PC-9 (cell line): Measurements from ENCODE around the gene PAX8. TPM values are rescaled to one million over a fixed set of nuclear protein-coding genes. Genes with fewer than 3 reads are reported as not detected.

Experiments
- BruUV-seq: library from RNA; stranded (reverse); fragments of 400-500 nt; replicated peaks from 2 replicates; lab custom pipeline; 2021; lab: Mats Ljungman, UMichigan
- CTCF ChIA-PET: fragments of 300-600 bp; sonication (Branson Sonifier 250); formaldehyde crosslinking; loops from one replicate; lab custom pipeline; 2022; ENCODE audit warnings: antibody characterized with exemption; lab: Charles Lee
- POLR2A ChIA-PET: fragments of 300-600 bp; sonication (Branson Sonifier 250); formaldehyde crosslinking; loops from one replicate; lab custom pipeline; 2022; ENCODE audit warnings: antibody characterized with exemption; ENCODE audit not compliant: unreplicated experiment; lab: Charles Lee
- DNase-seq, 2 experiments: peaks; one replicate each; pipeline versions ENCODE4 v3.0.0 to v3.0.0-alpha.2; 2015 to 2022; ENCODE audit warnings: mixed read lengths in 1 of 2
- H2AFZ ChIP-seq: fragments of 200-600 bp; sonication (generic); 2 replicates; pipeline ENCODE4 v1.8.1; 2017; ENCODE audit warnings: antibody characterized with exemption
- H3F3A ChIP-seq: fragments of 200-600 bp; sonication (generic); 2 replicates; pipeline ENCODE4 v1.8.1; 2017; ENCODE audit warnings: antibody characterized with exemption, mild to moderate bottlenecking, low read depth; ENCODE audit not compliant: insufficient read depth
- H3K27ac ChIP-seq: fragments of 200-600 bp; sonication (generic); 2 replicates; pipeline ENCODE4 v1.6.1; 2016; ENCODE audit warnings: mixed run types
- H3K27me3 ChIP-seq: fragments of 200-600 bp; sonication (generic); 2 replicates; pipeline ENCODE4 v1.6.1; 2016; ENCODE audit warnings: low read depth, mixed run types; ENCODE audit not compliant: insufficient read depth
- H3K36me3 ChIP-seq: fragments of 200-600 bp; sonication (generic); 2 replicates; pipeline ENCODE4 v1.6.1; 2016; ENCODE audit warnings: low read depth, mixed run types
- H3K4me1 ChIP-seq: fragments of 200-600 bp; sonication (generic); replicated peaks from 2 replicates; pipeline ENCODE4 v1.6.1; 2016; ENCODE audit warnings: mixed run types; ENCODE audit not compliant: insufficient read depth
- H3K4me2 ChIP-seq: fragments of 200-600 bp; sonication (generic); 2 replicates; pipeline ENCODE4 v1.6.1; 2017; ENCODE audit warnings: mixed run types
- H3K4me3 ChIP-seq: fragments of 200-600 bp; sonication (generic); 2 replicates; pipeline ENCODE4 v1.6.1; 2016; ENCODE audit warnings: mixed run types
- H3K79me2 ChIP-seq: fragments of 200-600 bp; sonication (generic); 2 replicates; pipeline ENCODE4 v1.6.1; 2017; ENCODE audit warnings: low read depth, mixed run types
- H3K9me2 ChIP-seq: fragments of 200-600 bp; sonication (generic); 2 replicates; pipeline ENCODE4 v1.8.1; 2017; ENCODE audit warnings: mild to moderate bottlenecking; ENCODE audit not compliant: insufficient read depth
- H3K9me3 ChIP-seq: fragments of 200-600 bp; sonication (generic); 2 replicates; pipeline ENCODE4 v1.8.1; 2016; ENCODE audit warnings: low read depth; ENCODE audit not compliant: insufficient read depth
- H4K20me1 ChIP-seq: fragments of 200-600 bp; sonication (generic); 2 replicates; pipeline ENCODE4 v1.8.1; 2017; ENCODE audit not compliant: insufficient read depth
- EZH2 ChIP-seq: fragments of 200-600 bp; sonication (generic); IDR thresholded peaks from 2 replicates; pipeline ENCODE4 v1.8.0; 2017; ENCODE audit warnings: antibody characterized with exemption, low read depth
- intact Hi-C: fragments of 100-400 bp; cut with micrococcal nuclease; formaldehyde crosslinking; loops from one replicate; pipeline ENCODE4 v1.10.0; 2022; ENCODE audit not compliant: unreplicated experiment
- total RNA-seq: library from RNA; stranded (reverse); gene quantifications from 2 replicates; pipeline ENCODE4 v1.2.3, GENCODE V29; 2021
- TF ChIP-seq, protein P1 (sequence below): fragments of 200-600 bp; sonication (generic); conservative IDR thresholded peaks from 2 replicates; pipeline ENCODE4 v1.6.1; 2017; ENCODE audit warnings: mixed run types, antibody characterized with exemption, mild to moderate bottlenecking, moderate library complexity

PAX8 gene
- total RNA-seq, 1 experiment from 2014 or later = 5.8 TPM

DNA sequence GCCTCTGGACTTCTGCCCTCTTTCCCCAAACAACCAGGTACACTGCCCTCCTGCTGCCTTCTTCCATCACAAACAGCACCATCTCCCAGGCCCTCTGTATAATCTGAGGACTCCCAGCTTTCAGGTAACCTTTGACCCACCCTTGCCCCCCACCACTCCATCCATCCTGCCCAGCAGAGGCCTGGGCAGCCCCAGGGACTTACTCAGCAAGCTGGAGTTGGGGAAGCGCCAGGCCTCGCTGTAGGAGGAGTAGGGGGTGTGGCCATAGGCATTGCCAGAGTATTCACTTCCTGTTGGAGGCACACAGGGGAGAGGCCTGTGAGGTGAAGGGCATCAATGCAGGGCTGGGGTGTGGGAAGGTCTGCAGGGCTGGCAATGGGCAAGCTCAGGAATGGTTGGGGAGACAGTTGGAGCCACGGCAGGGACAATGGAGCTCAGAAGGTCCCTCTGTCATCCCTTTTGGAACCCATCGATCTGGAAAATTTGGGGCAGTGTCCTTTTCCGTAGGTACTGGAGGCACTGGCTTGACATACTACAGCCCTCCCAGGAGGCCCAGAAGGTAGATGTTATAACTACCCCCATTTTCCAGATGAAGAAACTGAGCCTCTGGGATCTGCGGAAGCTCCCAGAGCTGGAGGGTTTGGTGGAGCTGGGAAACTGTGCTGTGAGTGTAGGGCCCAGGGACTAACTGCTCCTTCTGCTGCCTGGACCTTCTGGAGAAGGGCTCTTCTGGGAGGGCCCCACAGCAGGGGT is 58.7 kb downstream of the PAX8 start:
- H3K9me2 ChIP-seq = no peaks in the 10 kb centered on the region
- H4K20me1 ChIP-seq = no peaks in the 10 kb centered on the region
- BruUV-seq = no TSS peak
- H3K36me3 ChIP-seq = no peaks in the 10 kb centered on the region
- POLR2A ChIA-PET = interaction anchor here (1.0 kb wide), 1 partner anchor 15 kb away, joined by 5 read pairs; no protein-coding TSS in a partner anchor
- no peak overlapping the region for H3K4me2 ChIP-seq
- H3K27ac ChIP-seq = no peak overlapping the region
- H3F3A ChIP-seq = peaks cover 5% of the 10 kb centered on the region; the same call in 1 of the 2 replicates
- no peak overlapping the region for H3K4me3 ChIP-seq
- no peak overlapping the region for H2AFZ ChIP-seq
- DNase-seq = peak in 1 of 2 experiments; percentile 17
- peaks cover 3% of the 10 kb centered on the region; the same call in 1 of the 2 replicates for H3K4me1 ChIP-seq
- H3K9me3 ChIP-seq = no peaks in the 10 kb centered on the region
- CTCF ChIA-PET = no interaction called here
- TF ChIP-seq, protein P1, sequence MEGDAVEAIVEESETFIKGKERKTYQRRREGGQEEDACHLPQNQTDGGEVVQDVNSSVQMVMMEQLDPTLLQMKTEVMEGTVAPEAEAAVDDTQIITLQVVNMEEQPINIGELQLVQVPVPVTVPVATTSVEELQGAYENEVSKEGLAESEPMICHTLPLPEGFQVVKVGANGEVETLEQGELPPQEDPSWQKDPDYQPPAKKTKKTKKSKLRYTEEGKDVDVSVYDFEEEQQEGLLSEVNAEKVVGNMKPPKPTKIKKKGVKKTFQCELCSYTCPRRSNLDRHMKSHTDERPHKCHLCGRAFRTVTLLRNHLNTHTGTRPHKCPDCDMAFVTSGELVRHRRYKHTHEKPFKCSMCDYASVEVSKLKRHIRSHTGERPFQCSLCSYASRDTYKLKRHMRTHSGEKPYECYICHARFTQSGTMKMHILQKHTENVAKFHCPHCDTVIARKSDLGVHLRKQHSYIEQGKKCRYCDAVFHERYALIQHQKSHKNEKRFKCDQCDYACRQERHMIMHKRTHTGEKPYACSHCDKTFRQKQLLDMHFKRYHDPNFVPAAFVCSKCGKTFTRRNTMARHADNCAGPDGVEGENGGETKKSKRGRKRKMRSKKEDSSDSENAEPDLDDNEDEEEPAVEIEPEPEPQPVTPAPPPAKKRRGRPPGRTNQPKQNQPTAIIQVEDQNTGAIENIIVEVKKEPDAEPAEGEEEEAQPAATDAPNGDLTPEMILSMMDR = no peak
- no peak for TF ChIP-seq EZH2
- H3K27me3 ChIP-seq = no peaks in the 10 kb centered on the region
- intact Hi-C loops = no loop called here
- H3K79me2 ChIP-seq = no peaks in the 10 kb centered on the region

DNA sequence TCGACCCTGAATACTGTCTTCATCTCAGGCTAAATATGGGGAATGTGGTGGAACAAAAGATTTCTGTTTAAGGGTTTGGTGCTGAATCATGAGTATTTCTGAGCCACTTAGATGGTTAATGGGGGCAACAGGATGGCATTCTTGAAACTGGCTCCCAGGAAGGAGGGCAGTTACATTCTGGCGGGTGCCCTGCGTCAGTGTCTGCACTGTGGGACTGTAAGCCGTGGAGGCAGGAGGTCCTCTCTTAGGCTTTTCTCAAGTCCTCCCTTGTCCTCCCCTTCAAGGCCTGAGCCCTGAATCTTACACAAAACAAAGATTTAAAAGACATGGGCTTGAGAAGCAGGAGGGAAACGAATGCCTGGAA is 59.2 kb downstream of the PAX8 start:
- ChIA-PET CTCF (interaction anchor here (0.5 kb wide), 1 partner anchor 278 kb away, joined by 15 read pairs; no protein-coding TSS in a partner anchor), POLR2A (no interaction called here)
- intact Hi-C loops = no loop called here
- Histone ChIP-seq H3K36me3 (no peaks in the 10 kb centered on the region), H3K4me3 (no peak overlapping the region), H3K27ac (no peak overlapping the region), H3K4me2 (no peak overlapping the region), H3K9me2 (no peaks in the 10 kb centered on the region), H3K9me3 (no peaks in the 10 kb centered on the region), H3K4me1 (no peaks in the 10 kb centered on the region), H3K27me3 (no peaks in the 10 kb centered on the region), H2AFZ (no peak overlapping the region), H4K20me1 (no peaks in the 10 kb centered on the region), H3F3A (0 out of 2 replicates have a peak, but pooled peaks cover 3% of the 10 kb centered on the region), H3K79me2 (no peaks in the 10 kb centered on the region)
- no peak for DNase-seq
- BruUV-seq = no TSS peak
- no peak for TF ChIP-seq EZH2
- TF ChIP-seq, protein P1 = no peak

DNA sequence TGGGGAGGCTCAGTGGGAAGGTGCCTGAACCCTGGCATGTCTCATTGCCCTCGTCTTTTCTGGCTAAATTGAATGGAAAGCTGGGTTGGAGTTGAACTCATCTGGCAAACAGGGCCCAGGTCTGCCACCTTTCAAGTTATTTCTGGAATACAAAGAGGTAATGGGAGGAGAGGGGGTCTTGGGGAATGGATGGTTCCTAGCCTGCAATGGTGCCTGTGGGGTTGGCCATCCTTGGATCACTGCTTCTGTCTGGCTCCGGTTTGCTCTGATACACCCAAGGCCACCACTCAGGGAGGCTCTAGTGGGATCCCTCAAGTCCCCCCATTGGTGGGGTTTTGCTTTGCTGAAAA is 59.7 kb downstream of the PAX8 start:
- H3K9me2 ChIP-seq = no peaks in the 10 kb centered on the region
- no peak for TF ChIP-seq EZH2
- TF ChIP-seq, protein P1 = no peak
- no TSS peak for BruUV-seq
- H3K27me3 ChIP-seq = no peaks in the 10 kb centered on the region
- ChIA-PET CTCF (interaction anchor here (0.5 kb wide), 1 partner anchor 278 kb away, joined by 15 read pairs; no protein-coding TSS in a partner anchor), POLR2A (no interaction called here)
- no peaks in the 10 kb centered on the region for H4K20me1 ChIP-seq
- H3K4me3 ChIP-seq = no peak overlapping the region
- 0 out of 2 replicates have a peak, but pooled peaks cover 3% of the 10 kb centered on the region for H3F3A ChIP-seq
- H3K36me3 ChIP-seq = no peaks in the 10 kb centered on the region
- no peaks in the 10 kb centered on the region for H3K9me3 ChIP-seq
- no peak overlapping the region for H3K4me2 ChIP-seq
- H3K79me2 ChIP-seq = no peaks in the 10 kb centered on the region
- no peak for DNase-seq
- H3K27ac ChIP-seq = no peak overlapping the region
- H3K4me1 ChIP-seq = no peaks in the 10 kb centered on the region
- H2AFZ ChIP-seq = no peak overlapping the region
- intact Hi-C loops = no loop called here
